IMR-90 (cell line): ENCODE data around the gene NT5DC2.

Experiments
- CEBPB ChIP-seq: IDR thresholded peaks from 2 replicates; pipeline ENCODE4 v1.6.1; 2012; ENCODE audit warnings: low read depth, low read length, improper control_type of control experiment
- FOS ChIP-seq: fragments of 150-350 bp; IDR thresholded peaks from 2 replicates; pipeline ENCODE4 v1.6.1; 2016; ENCODE audit warnings: low read depth, low read length
- MAFK ChIP-seq: IDR thresholded peaks from 2 replicates; pipeline ENCODE4 v1.6.1; 2012; ENCODE audit warnings: low read depth, low read length, improper control_type of control experiment
- TF ChIP-seq, protein P1 (sequence below): conservative IDR thresholded peaks from 2 replicates; pipeline ENCODE4 v1.5.1; 2012; ENCODE audit warnings: mild to moderate bottlenecking, low read depth, low read length, improper control_type of control experiment
- TF ChIP-seq, protein P2 (sequence below): fragments of 150-350 bp; IDR thresholded peaks from 2 replicates; pipeline ENCODE4 v1.6.1; 2017; ENCODE audit warnings: mild to moderate bottlenecking, antibody characterized with exemption, low read length, low read depth

DNA sequence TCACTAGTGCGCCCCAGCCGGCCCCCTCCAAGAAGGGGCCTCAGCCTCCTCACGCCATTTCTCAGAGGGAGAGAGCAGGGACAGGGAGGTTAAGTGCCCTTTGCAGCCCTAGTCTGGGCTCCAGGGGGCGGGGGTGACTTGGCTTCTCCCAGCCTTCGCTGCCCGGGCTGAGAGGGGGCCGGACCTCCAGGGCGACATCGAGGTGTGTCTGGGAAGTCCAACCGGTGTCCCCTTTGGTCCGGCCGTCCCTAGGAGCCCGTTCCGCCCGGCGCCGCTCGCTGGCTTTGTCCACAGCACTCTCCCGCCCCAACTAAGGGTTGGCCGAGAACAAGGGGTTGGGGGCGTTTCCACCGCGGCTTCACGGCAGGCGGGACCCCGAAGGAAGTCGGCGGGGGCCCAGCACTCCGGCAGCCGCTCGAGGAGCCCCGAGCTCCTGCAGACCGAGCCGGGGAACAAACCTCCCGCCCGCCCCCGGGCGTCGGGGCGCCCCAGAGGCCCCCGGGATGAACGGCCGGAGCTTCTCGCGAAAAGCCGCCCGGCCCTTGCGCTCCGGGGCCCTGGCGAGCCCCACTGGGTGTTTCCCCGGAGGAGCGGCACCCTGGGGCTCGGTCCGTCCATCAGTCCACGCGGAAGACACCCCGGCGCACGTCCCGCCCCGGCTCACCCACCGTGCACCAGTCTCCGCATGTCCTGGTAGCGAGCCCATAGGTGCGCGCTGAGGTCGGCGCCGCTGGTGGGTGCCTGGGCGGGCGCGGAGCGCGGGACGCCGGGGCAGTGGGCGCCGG, 627 bp downstream of the NT5DC2 start:
- TF ChIP-seq, protein P1, sequence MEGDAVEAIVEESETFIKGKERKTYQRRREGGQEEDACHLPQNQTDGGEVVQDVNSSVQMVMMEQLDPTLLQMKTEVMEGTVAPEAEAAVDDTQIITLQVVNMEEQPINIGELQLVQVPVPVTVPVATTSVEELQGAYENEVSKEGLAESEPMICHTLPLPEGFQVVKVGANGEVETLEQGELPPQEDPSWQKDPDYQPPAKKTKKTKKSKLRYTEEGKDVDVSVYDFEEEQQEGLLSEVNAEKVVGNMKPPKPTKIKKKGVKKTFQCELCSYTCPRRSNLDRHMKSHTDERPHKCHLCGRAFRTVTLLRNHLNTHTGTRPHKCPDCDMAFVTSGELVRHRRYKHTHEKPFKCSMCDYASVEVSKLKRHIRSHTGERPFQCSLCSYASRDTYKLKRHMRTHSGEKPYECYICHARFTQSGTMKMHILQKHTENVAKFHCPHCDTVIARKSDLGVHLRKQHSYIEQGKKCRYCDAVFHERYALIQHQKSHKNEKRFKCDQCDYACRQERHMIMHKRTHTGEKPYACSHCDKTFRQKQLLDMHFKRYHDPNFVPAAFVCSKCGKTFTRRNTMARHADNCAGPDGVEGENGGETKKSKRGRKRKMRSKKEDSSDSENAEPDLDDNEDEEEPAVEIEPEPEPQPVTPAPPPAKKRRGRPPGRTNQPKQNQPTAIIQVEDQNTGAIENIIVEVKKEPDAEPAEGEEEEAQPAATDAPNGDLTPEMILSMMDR, result no peak
- TF ChIP-seq CEBPB (no peak), MAFK (no peak), FOS (no peak)
- TF ChIP-seq, protein P2, sequence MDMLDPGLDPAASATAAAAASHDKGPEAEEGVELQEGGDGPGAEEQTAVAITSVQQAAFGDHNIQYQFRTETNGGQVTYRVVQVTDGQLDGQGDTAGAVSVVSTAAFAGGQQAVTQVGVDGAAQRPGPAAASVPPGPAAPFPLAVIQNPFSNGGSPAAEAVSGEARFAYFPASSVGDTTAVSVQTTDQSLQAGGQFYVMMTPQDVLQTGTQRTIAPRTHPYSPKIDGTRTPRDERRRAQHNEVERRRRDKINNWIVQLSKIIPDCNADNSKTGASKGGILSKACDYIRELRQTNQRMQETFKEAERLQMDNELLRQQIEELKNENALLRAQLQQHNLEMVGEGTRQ, result no peak
